GM12878 (cell line): ENCODE measurements around the gene ELAVL2. TPM values are rescaled to one million over a fixed set of nuclear protein-coding genes. Genes with fewer than 3 reads are reported as not detected.

ENCODE experiments used
- ATAC-seq: fragments of 200-7000 bp; cut with Tn5 transposase; 3 replicates; pipeline ENCODE4 v1.9.1; 2020; ENCODE audit warnings: mild to moderate bottlenecking, moderate library complexity
- BruUV-seq: library from RNA; stranded (reverse); fragments of 400-500 nt; replicated peaks from 2 replicates; lab custom pipeline; 2021; lab: Mats Ljungman, UMichigan
- CTCF ChIA-PET: fragments of 300-600 bp; sonication (Branson Sonifier 250); formaldehyde crosslinking; extraction: SDS; loops from one replicate; lab custom pipeline; 2021; ENCODE audit warnings: inconsistent platforms; lab: Yijun Ruan, JAX
- POLR2A ChIA-PET: fragments of 350-600 bp; formaldehyde crosslinking; extraction: SDS; loops from one replicate; lab custom pipeline; 2021; ENCODE audit warnings: inconsistent platforms; lab: Charles Lee
- RAD21 ChIA-PET: fragments of 300-600 bp; sonication (Branson Sonifier 250); formaldehyde crosslinking; loops from one replicate; lab custom pipeline; 2023; ENCODE audit warnings: antibody characterized with exemption; ENCODE audit not compliant: unreplicated experiment; lab: Charles Lee
- SMC1A ChIA-PET: fragments of 300-600 bp; sonication (Branson Sonifier 250); formaldehyde crosslinking; loops from one replicate; lab custom pipeline; 2023; ENCODE audit not compliant: unreplicated experiment, uncharacterized antibody; lab: Charles Lee
- DNase-seq: peaks from one replicate; pipeline ENCODE4 v3.0.0-alpha.2; 2011; ENCODE audit warnings: low read depth, low spot score
- FAIRE-seq: peaks from 3 replicates; lab custom pipeline; 2011; peaks lifted over from hg19 to GRCh38; lab: Jason Lieb, UNC
- H2AFZ ChIP-seq: 2 replicates; pipeline ENCODE4 v1.6.0; 2011; ENCODE audit warnings: low read depth, low read length, control low read depth; ENCODE audit not compliant: control insufficient read depth
- H3K27ac ChIP-seq: 2 replicates; pipeline ENCODE4 v1.5.1; 2011; ENCODE audit warnings: control low read depth; ENCODE audit not compliant: control insufficient read depth, insufficient read depth
- H3K27me3 ChIP-seq, 2 experiments: replicated peaks in 1 of 2; 2 replicates each; pipeline versions ENCODE4 v1.6.0 to v1.6.1; 2011; ENCODE audit warnings: low read length in 1 of 2; ENCODE audit not compliant: control insufficient read depth in 2 of 2, insufficient read depth in 2 of 2
- H3K36me3 ChIP-seq, 2 experiments: 2 replicates each; pipeline ENCODE4 v1.5.1; 2011; ENCODE audit warnings: low read length in 1 of 2; ENCODE audit not compliant: control insufficient read depth in 2 of 2, insufficient read depth in 2 of 2
- H3K4me1 ChIP-seq: 2 replicates; pipeline ENCODE4 v1.6.1; 2011; ENCODE audit warnings: mild to moderate bottlenecking, low read length, moderate library complexity, mixed read lengths; ENCODE audit not compliant: control insufficient read depth, insufficient read depth
- H3K4me2 ChIP-seq: 2 replicates; pipeline ENCODE4 v1.6.0; 2011; ENCODE audit warnings: control low read depth; ENCODE audit not compliant: control insufficient read depth, insufficient read depth
- H3K4me3 ChIP-seq: fragments of 200-600 bp; sonication (generic); 2 replicates; pipeline ENCODE4 v1.5.1; 2016
- H3K79me2 ChIP-seq: 2 replicates; pipeline ENCODE4 v1.6.0; 2011; ENCODE audit warnings: low read length; ENCODE audit not compliant: control insufficient read depth, insufficient read depth
- H3K9ac ChIP-seq: 2 replicates; pipeline ENCODE4 v1.8.0; 2011; ENCODE audit warnings: low read length, control low read depth, mixed read lengths; ENCODE audit not compliant: control insufficient read depth, insufficient read depth
- H3K9me3 ChIP-seq: replicated peaks from 3 replicates; pipeline ENCODE4 v1.5.1; 2011; ENCODE audit warnings: mild to moderate bottlenecking, low read length; ENCODE audit not compliant: control insufficient read depth, insufficient read depth
- H4K20me1 ChIP-seq: 2 replicates; pipeline ENCODE4 v1.6.0; 2011; ENCODE audit not compliant: control insufficient read depth, insufficient read depth
- BHLHE40 ChIP-seq, 2 experiments: fragments of 450-650 bp in 1 of 2; IDR thresholded peaks; 2 replicates each; pipeline ENCODE4 v1.6.1; 2011 to 2017; ENCODE audit warnings: low read depth in 2 of 2, borderline replicate concordance in 1 of 2, improper control_type of control experiment in 1 of 2, low read length in 1 of 2, mild to moderate bottlenecking in 1 of 2
- CEBPB ChIP-seq, 2 experiments: fragments of 150-350 bp in 1 of 2; IDR thresholded peaks; 2 replicates each; pipeline ENCODE4 v1.6.1; 2012 to 2014; ENCODE audit warnings: low read depth in 2 of 2, low read length in 2 of 2, borderline replicate concordance in 1 of 2, inconsistent platforms in 1 of 2
- CTCF ChIP-seq, 3 experiments: IDR thresholded peaks in 2 of 3; conservative IDR thresholded peaks in 1 of 3; 2 replicates each; pipeline ENCODE4 v1.5.1; 2011; ENCODE audit warnings: low read depth in 3 of 3, low read length in 3 of 3, mild to moderate bottlenecking in 3 of 3, control low read depth in 2 of 3, moderate library complexity in 2 of 3, inconsistent platforms in 1 of 3, mixed read lengths in 1 of 3; ENCODE audit not compliant: control insufficient read depth in 2 of 3, insufficient read depth in 1 of 3; ENCODE audit errors: extremely low read depth in 1 of 3
- GATAD2B ChIP-seq: fragments of 450-650 bp; conservative IDR thresholded peaks from 2 replicates; pipeline ENCODE4 v1.6.1; 2017; ENCODE audit warnings: low read depth, mild to moderate bottlenecking, moderate library complexity
- MEF2A ChIP-seq: IDR thresholded peaks from 2 replicates; pipeline ENCODE4 v1.6.1; 2011; ENCODE audit warnings: low read depth, mild to moderate bottlenecking, low read length, moderate library complexity; ENCODE audit not compliant: insufficient read depth
- NFIC ChIP-seq: IDR thresholded peaks from 2 replicates; pipeline ENCODE4 v1.6.1; 2012; ENCODE audit warnings: low read depth, mild to moderate bottlenecking, inconsistent platforms, low read length, moderate library complexity
- NFXL1 ChIP-seq: fragments of 450-650 bp; IDR thresholded peaks from 2 replicates; pipeline ENCODE4 v1.6.1; 2017; ENCODE audit warnings: antibody characterized with exemption, mild to moderate bottlenecking, borderline replicate concordance
- NFYB ChIP-seq: IDR thresholded peaks from 2 replicates; pipeline ENCODE4 v1.6.1; 2011; ENCODE audit warnings: low read depth, mild to moderate bottlenecking, low read length, improper control_type of control experiment, moderate library complexity; ENCODE audit not compliant: insufficient read depth
- PAX5 ChIP-seq: IDR thresholded peaks from 2 replicates; pipeline ENCODE4 v1.6.1; 2011; ENCODE audit warnings: low read depth, low read length, borderline replicate concordance
- RAD51 ChIP-seq: fragments of 450-650 bp; IDR thresholded peaks from 2 replicates; pipeline ENCODE4 v1.6.1; 2016; ENCODE audit warnings: moderate library complexity, mild to moderate bottlenecking, inconsistent platforms
- RELA ChIP-seq: fragments of 450-650 bp; IDR thresholded peaks from 2 replicates; pipeline ENCODE4 v1.8.0; 2014; ENCODE audit warnings: borderline replicate concordance; ENCODE audit not compliant: partially characterized antibody
- SREBF1 ChIP-seq: IDR thresholded peaks from 2 replicates; pipeline ENCODE4 v1.6.1; 2012; ENCODE audit warnings: mild to moderate bottlenecking, low read length
- STAT1 ChIP-seq: fragments of 450-650 bp; conservative IDR thresholded peaks from 2 replicates; pipeline ENCODE4 v1.6.1; 2014; ENCODE audit warnings: antibody characterized with exemption, mild to moderate bottlenecking
- TAF1 ChIP-seq: IDR thresholded peaks from 2 replicates; pipeline ENCODE4 v1.6.1; 2011; ENCODE audit warnings: mild to moderate bottlenecking, low read depth, low read length, borderline replicate concordance
- YBX1 ChIP-seq: fragments of 450-650 bp; IDR thresholded peaks from 2 replicates; pipeline ENCODE4 v1.6.1; 2016; ENCODE audit warnings: antibody characterized with exemption
- ZBTB4 ChIP-seq: fragments of 450-650 bp; formaldehyde crosslinking; IDR thresholded peaks from 2 replicates; pipeline ENCODE4 v1.4.0; 2022; ENCODE audit warnings: mild to moderate bottlenecking, moderate library complexity
- ZNF384 ChIP-seq: IDR thresholded peaks from 2 replicates; pipeline ENCODE4 v1.6.1; 2012; ENCODE audit warnings: low read depth, mild to moderate bottlenecking, low read length, improper control_type of control experiment, borderline replicate concordance
- whole genome bisulfite sequencing: methylation state at CpG from one replicate; pipeline ENCODE4 v1.1.6; 2016; ENCODE audit warnings: low lambda C conversion rate; ENCODE audit not compliant: insufficient replicate concordance, insufficient coverage; ENCODE audit errors: missing lambda C conversion rate; 5-methylcytosine and 5-hydroxymethylcytosine counted together
- in situ Hi-C: fragments of 300-500 bp; cut with MboI; formaldehyde crosslinking; loops from 9 replicates; pipeline ENCODE4 v1.14.3; 2018; ENCODE audit warnings: mixed read lengths
- intact Hi-C: fragments of 100-400 bp; cut with micrococcal nuclease; formaldehyde crosslinking; loops from one replicate; pipeline ENCODE4 v1.14.2; 2022; ENCODE audit not compliant: unreplicated experiment
- polyA plus RNA-seq, 11 experiments: library from polyadenylated mRNA; depleted of rRNA in 4 of 11; unstranded in 6 of 11; stranded (reverse) in 5 of 11; fragments of >200 nt; fragmentation: Nextera tagmentation in 4 of 11; fragmentation: Illumina TruSeq in 1 of 11; extraction: Ambion mirVana in 4 of 11; extraction: Trizol in 1 of 11; gene quantifications; 1 replicate in 1 of 11; 2 replicates in 10 of 11; pipeline versions ENCODE4 v1.2.1 to v1.2.3, GENCODE V29; 2011 to 2016; ENCODE audit warnings: inconsistent platforms in 2 of 11, missing spikeins in 2 of 11, low read depth in 1 of 11
- total RNA-seq, 4 experiments: library from RNA; depleted of rRNA in 3 of 4; stranded (reverse); fragments of >200 nt in 3 of 4; fragmentation: Illumina TruSeq in 1 of 4; extraction: Trizol in 1 of 4; gene quantifications; 2 replicates each; pipeline versions ENCODE4 v1.2.1 to v1.2.3, GENCODE V29; 2013 to 2021

Gene ELAVL2
- total and polyA plus RNA-seq, 10 of the 15 experiments (the other 5 are each of a cell fraction or from before 2014, with no cell fraction given): 0.24 to 2.6 (median 0.76) TPM

GRCh38 chr9:23741351-23741750, 84.7 kb downstream of the ELAVL2 start (continued):
- no peak for TF ChIP-seq BHLHE40 (IDR thresholded peaks at IDR 0.05; ENCODE audit: borderline replicate concordance in 1 of 2, low read depth in 2 of 2, low read length in 1 of 2)

DNA sequence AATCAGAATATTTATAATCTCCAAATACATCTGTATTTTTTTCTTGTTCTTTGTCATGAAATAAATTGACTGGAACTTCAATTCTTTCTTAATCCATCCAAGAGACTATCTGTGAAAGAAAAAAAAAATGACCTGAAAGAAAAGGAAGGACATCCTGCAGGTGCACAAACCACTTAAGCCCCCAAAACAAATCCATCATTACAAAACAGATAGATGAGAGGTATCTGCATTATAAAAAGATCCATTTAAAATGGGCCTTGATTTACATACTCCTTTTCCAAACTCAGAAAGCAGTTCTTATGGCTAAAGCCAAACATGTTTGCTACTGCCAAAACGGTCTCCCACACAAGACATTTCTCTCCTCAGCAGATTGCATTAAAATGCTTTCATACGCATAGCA, 85.5 kb downstream of the ELAVL2 start:
- Histone ChIP-seq H4K20me1 (no peaks in the 10 kb centered on the region), H3K36me3 (no peaks in the 10 kb centered on the region), H3K27me3 (no peaks in the 10 kb centered on the region), H3K4me1 (no peaks in the 10 kb centered on the region), H3K79me2 (no peaks in the 10 kb centered on the region), H3K4me2 (no peak overlapping the region), H2AFZ (no peak overlapping the region), H3K9ac (no peak overlapping the region), H3K9me3 (no peaks in the 10 kb centered on the region), H3K27ac (no peak overlapping the region), H3K4me3 (no peak overlapping the region)
- FAIRE-seq: no peak
- 0% methylated on average over 2 of the region's 2 CpGs for WGBS
- POLR2A ChIA-PET: no interaction called here
- ATAC-seq: no peak
- no TSS peak for BruUV-seq
- CTCF ChIA-PET: no interaction called here
- in situ Hi-C loops: no loop called here
- SMC1A ChIA-PET: interaction anchor here (2.0 kb wide), 1 partner anchor 12 kb away, joined by 5 read pairs; no protein-coding TSS in a partner anchor
- intact Hi-C loops: no loop called here
- RAD21 ChIA-PET: no interaction called here
- no peak for DNase-seq
- TF ChIP-seq NFYB (no peak), GATAD2B (no peak), NFIC (no peak), ZBTB4 (CRISPR knock-in tag) (no peak), CTCF (IDR thresholded peaks at IDR 0.05 in 2 of 3, conservative IDR thresholded peaks at IDR 0.05 in 1 of 3; ENCODE audit: control insufficient read depth in 2 of 3, extremely low read depth in 1 of 3, insufficient read depth in 1 of 3, low read depth in 3 of 3, low read length in 3 of 3) (no peak), PAX5 (no peak), STAT1 (no peak), TAF1 (no peak), YBX1 (no peak), RAD51 (no peak), CEBPB (IDR thresholded peaks at IDR 0.05; ENCODE audit: borderline replicate concordance in 1 of 2, low read depth in 2 of 2, low read length in 2 of 2) (no peak), MEF2A (no peak), SREBF1 (no peak), ZNF384 (no peak), NFXL1 (no peak), RELA (no peak)
